LNCAP (cell line): ENCODE results near the gene MINAR2.

Experiments used
- CTCF ChIP-seq: fragments of 450-650 bp; IDR thresholded peaks from 2 replicates; pipeline ENCODE4 v1.5.1; 2017; ENCODE audit warnings: mild to moderate bottlenecking

Gene MINAR2

GRCh38 chr5:129763651-129764050 is 15.8 kb downstream of the MINAR2 start:
- no peak for TF ChIP-seq CTCF

GRCh38 chr5:129766798-129767197 is 18.9 kb downstream of the MINAR2 start:
- TF ChIP-seq CTCF, result no peak

- TF ChIP-seq CTCF, result peak; percentile 99
Observed at GRCh38 chr5:129767927-129768380, 20.1 kb downstream of the MINAR2 start.

GRCh38 chr5:129768735-129769134 is 20.8 kb downstream of the MINAR2 start:
- TF ChIP-seq CTCF, result no peak

GRCh38 chr5:129770024-129770820 is 22.3 kb downstream of the MINAR2 start:
- no peak for TF ChIP-seq CTCF

- peak; percentile 85 for TF ChIP-seq CTCF
Observed at GRCh38 chr5:129771058-129771838, 23.4 kb downstream of the MINAR2 start.

- TF ChIP-seq CTCF, result no peak
Observed at GRCh38 chr5:129773376-129773775, 25.5 kb downstream of the MINAR2 start.
